ENCODE data around the gene TMEM132C. TPM values are rescaled to one million over a fixed set of nuclear protein-coding genes. Genes with fewer than 3 reads are reported as not detected.

TMEM132C gene
- polyA plus RNA-seq, 4 donors = 2.7 to 5.6 (median 3.2) TPM

GRCh38 chr12:128745772-128746689 lies 479.1 kb downstream of the TMEM132C start:
- DNase-seq (ENCODE audit: low read depth in 4 of 4, low spot score in 3 of 4) = no peak

GRCh38 chr12:128747441-128747840 lies 480.5 kb downstream of the TMEM132C start:
- no peak for DNase-seq (ENCODE audit: low read depth in 4 of 4, low spot score in 3 of 4)

GRCh38 chr12:128752386-128752785 lies 485.4 kb downstream of the TMEM132C start:
- no peak for DNase-seq (ENCODE audit: low read depth in 4 of 4, low spot score in 3 of 4)

- DNase-seq (ENCODE audit: low read depth in 4 of 4, low spot score in 3 of 4) = no peak
These were observed 486.5 kb downstream of the TMEM132C start for GRCh38 chr12:128753438-128753837.

GRCh38 chr12:128754275-128754674 lies 487.3 kb downstream of the TMEM132C start:
- DNase-seq (ENCODE audit: low read depth in 4 of 4, low spot score in 3 of 4) = no peak

- no peak for DNase-seq (ENCODE audit: low read depth in 4 of 4, low spot score in 3 of 4)
These were observed 488.6 kb downstream of the TMEM132C start for GRCh38 chr12:128755566-128755965.

All from left renal pelvis (tissue), 4 donors.